Pons (tissue), 1 donor: ENCODE data around the gene ZNF367.

ENCODE experiments used
- DNase-seq: peaks from one replicate; pipeline ENCODE4 v3.0.0-alpha.2; 2016; ENCODE audit warnings: low spot score

The ZNF367 gene

GRCh38 chr9:96436456-96437126 lies 18.4 kb upstream of the ZNF367 start:
- no peak for DNase-seq

GRCh38 chr9:96436063-96436455 lies 17.9 kb upstream of the ZNF367 start:
- no peak for DNase-seq

- DNase-seq = no peak
Observed at GRCh38 chr9:96435345-96435744, 17.2 kb upstream of the ZNF367 start.

- DNase-seq = no peak
Observed at GRCh38 chr9:96430377-96430776, 12.2 kb upstream of the ZNF367 start.

GRCh38 chr9:96429732-96430131 lies 11.6 kb upstream of the ZNF367 start:
- no peak for DNase-seq

GRCh38 chr9:96425500-96426169 lies 7.5 kb upstream of the ZNF367 start:
- DNase-seq = no peak

GRCh38 chr9:96423985-96424336 lies 5.8 kb upstream of the ZNF367 start:
- no peak for DNase-seq

GRCh38 chr9:96423322-96423984 lies 5.3 kb upstream of the ZNF367 start:
- no peak for DNase-seq

GRCh38 chr9:96420468-96421219 lies 2.5 kb upstream of the ZNF367 start:
- DNase-seq = peak; percentile 54

- DNase-seq = no peak
Observed at GRCh38 chr9:96419691-96419969, 1.5 kb upstream of the ZNF367 start.

GRCh38 chr9:96418920-96419690 lies 935 bp upstream of the ZNF367 start:
- DNase-seq = peak; percentile 63

GRCh38 chr9:96417661-96418082 lies 498 bp downstream of the ZNF367 start:
- DNase-seq = no peak

GRCh38 chr9:96417051-96417586 lies 1.1 kb downstream of the ZNF367 start:
- DNase-seq = peak; percentile 68

- peak; percentile 92 for DNase-seq
Observed at GRCh38 chr9:96413302-96414221, 4.6 kb downstream of the ZNF367 start.

- DNase-seq = peak; percentile 14
Observed at GRCh38 chr9:96412174-96412913, 5.8 kb downstream of the ZNF367 start.

GRCh38 chr9:96411129-96411838 lies 6.9 kb downstream of the ZNF367 start:
- DNase-seq = no peak

GRCh38 chr9:96408409-96409280 lies 9.5 kb downstream of the ZNF367 start:
- DNase-seq = no peak
